GM19351 (cell line): ENCODE results near the gene DTYMK.
A peak's percentile ranks its signal among the peaks of the same experiment; 100 is the strongest.

Experiments
- ATAC-seq: cut with Tn5 transposase; IDR thresholded peaks from one replicate; pipeline ENCODE4 v1.9.1; 2021; ENCODE audit warnings: mild to moderate bottlenecking, moderate library complexity; ENCODE audit not compliant: unreplicated experiment

DTYMK gene

GRCh38 chr2:241706537-241706936 is 19.9 kb upstream of the DTYMK start:
- no peak for ATAC-seq

GRCh38 chr2:241703032-241703604 is 16.5 kb upstream of the DTYMK start:
- no peak for ATAC-seq

GRCh38 chr2:241702155-241703031 is 15.8 kb upstream of the DTYMK start:
- peak; percentile 66 for ATAC-seq

GRCh38 chr2:241701399-241702154 is 15.0 kb upstream of the DTYMK start, which contains the start of gene ING5:
TSS of gene ING5 (plus strand) at chr2:241702039. CDS start at chr2:241702066, 27 bp downstream.
- ATAC-seq, result peak; percentile 51

- ATAC-seq, result no peak
These were observed 14.5 kb upstream of the DTYMK start for GRCh38 chr2:241701149-241701398.

GRCh38 chr2:241695651-241696050 is 9.0 kb upstream of the DTYMK start:
- ATAC-seq, result no peak

GRCh38 chr2:241692448-241692847 is 5.8 kb upstream of the DTYMK start:
- no peak for ATAC-seq

- no peak for ATAC-seq
These were observed 3.6 kb upstream of the DTYMK start for GRCh38 chr2:241690202-241690717.

- ATAC-seq, result no peak
These were observed 2.7 kb upstream of the DTYMK start for GRCh38 chr2:241689306-241689705.

GRCh38 chr2:241686324-241686649 is 328 bp downstream of the DTYMK start:
- peak; percentile 8 for ATAC-seq

- ATAC-seq, result no peak
These were observed 5.6 kb downstream of the DTYMK start for GRCh38 chr2:241680827-241681599.

- ATAC-seq, result no peak
These were observed 6.6 kb downstream of the DTYMK start for GRCh38 chr2:241680044-241680443.

- ATAC-seq, result no peak
These were observed 7.7 kb downstream of the DTYMK start for GRCh38 chr2:241678784-241679540.

- ATAC-seq, result no peak
These were observed 8.3 kb downstream of the DTYMK start for GRCh38 chr2:241678307-241678706.

GRCh38 chr2:241677392-241677791 is 9.2 kb downstream of the DTYMK start:
- no peak for ATAC-seq

GRCh38 chr2:241676665-241677064 is 9.9 kb downstream of the DTYMK start:
- no peak for ATAC-seq

GRCh38 chr2:241675885-241676284 is 10.7 kb downstream of the DTYMK start:
- ATAC-seq, result no peak

- no peak for ATAC-seq
These were observed 12.6 kb downstream of the DTYMK start for GRCh38 chr2:241673797-241674725.

GRCh38 chr2:241673189-241673663 is 13.4 kb downstream of the DTYMK start:
- no peak for ATAC-seq
